Neuron (in vitro differentiated cells): ENCODE data around the gene ULBP3.
A peak's percentile ranks its signal among the peaks of the same experiment; 100 is the strongest.

Experiments used
- H2AFZ ChIP-seq: one replicate; pipeline ENCODE4 v1.6.1; 2013; ENCODE audit warnings: low read depth, mild to moderate bottlenecking, inconsistent platforms, low read length, moderate library complexity
- H3K27me3 ChIP-seq: one replicate; pipeline ENCODE4 v1.6.1; 2013; ENCODE audit warnings: low read length; ENCODE audit not compliant: insufficient read depth
- H3K36me3 ChIP-seq: one replicate; pipeline ENCODE4 v1.6.1; 2013; ENCODE audit warnings: low read length; ENCODE audit not compliant: insufficient read depth
- H3K4me1 ChIP-seq: one replicate; pipeline ENCODE4 v1.6.1; 2013; ENCODE audit warnings: low read length; ENCODE audit not compliant: insufficient read depth
- H3K4me3 ChIP-seq: 2 replicates; pipeline ENCODE4 v1.5.1; 2013; ENCODE audit warnings: mild to moderate bottlenecking, low read length, moderate library complexity
- H3K9me3 ChIP-seq: one replicate; pipeline ENCODE4 v1.6.1; 2013; ENCODE audit warnings: low read length

Gene ULBP3

GRCh38 chr6:150048099-150048498 is 20.8 kb downstream of the ULBP3 start:
- peaks cover 12% of the 10 kb centered on the region for H3K4me1 ChIP-seq
- no peak overlapping the region for H2AFZ ChIP-seq
- H3K27me3 ChIP-seq, result peaks cover 4% of the 10 kb centered on the region
- H3K4me3 ChIP-seq, result no peak overlapping the region
- H3K9me3 ChIP-seq, result no peaks in the 10 kb centered on the region
- no peaks in the 10 kb centered on the region for H3K36me3 ChIP-seq

- no peak overlapping the region for H3K4me3 ChIP-seq
- peaks cover 12% of the 10 kb centered on the region for H3K4me1 ChIP-seq
- H2AFZ ChIP-seq, result no peak overlapping the region
- peaks cover 12% of the 10 kb centered on the region for H3K27me3 ChIP-seq
- no peaks in the 10 kb centered on the region for H3K36me3 ChIP-seq
- no peaks in the 10 kb centered on the region for H3K9me3 ChIP-seq
Observed at GRCh38 chr6:150046943-150047342, 22.0 kb downstream of the ULBP3 start.

GRCh38 chr6:150044621-150045145 is 24.2 kb downstream of the ULBP3 start:
- Histone ChIP-seq H3K36me3 (no peaks in the 10 kb centered on the region), H3K9me3 (no peaks in the 10 kb centered on the region), H2AFZ (no peak overlapping the region), H3K4me1 (peaks cover 5% of the 10 kb centered on the region), H3K27me3 (peaks cover 33% of the 10 kb centered on the region), H3K4me3 (no peak overlapping the region)

GRCh38 chr6:150043501-150044412 is 25.2 kb downstream of the ULBP3 start:
- Histone ChIP-seq H3K27me3 (peaks cover 42% of the 10 kb centered on the region), H2AFZ (no peak overlapping the region), H3K36me3 (no peaks in the 10 kb centered on the region), H3K4me1 (peaks cover 5% of the 10 kb centered on the region), H3K9me3 (no peaks in the 10 kb centered on the region), H3K4me3 (no peak overlapping the region)

GRCh38 chr6:150043096-150043495 is 25.8 kb downstream of the ULBP3 start:
- no peaks in the 10 kb centered on the region for H3K36me3 ChIP-seq
- peaks cover 49% of the 10 kb centered on the region for H3K27me3 ChIP-seq
- H3K4me3 ChIP-seq, result no peak overlapping the region
- H3K4me1 ChIP-seq, result peaks cover 7% of the 10 kb centered on the region
- no peak overlapping the region for H2AFZ ChIP-seq
- no peaks in the 10 kb centered on the region for H3K9me3 ChIP-seq

GRCh38 chr6:150038202-150039062 is 30.5 kb downstream of the ULBP3 start:
- Histone ChIP-seq H3K27me3 (peaks cover 83% of the 10 kb centered on the region), H3K4me1 (peaks cover 23% of the 10 kb centered on the region), H3K9me3 (peaks cover 5% of the 10 kb centered on the region), H3K4me3 (no peak overlapping the region), H3K36me3 (no peaks in the 10 kb centered on the region), H2AFZ (peak overlapping the region; percentile 28)

GRCh38 chr6:150037526-150038201 is 31.3 kb downstream of the ULBP3 start:
- Histone ChIP-seq H3K9me3 (peaks cover 5% of the 10 kb centered on the region), H2AFZ (peak overlapping the region; percentile 28), H3K36me3 (no peaks in the 10 kb centered on the region), H3K4me1 (peaks cover 23% of the 10 kb centered on the region), H3K27me3 (peaks cover 84% of the 10 kb centered on the region), H3K4me3 (peak overlapping the region; percentile 13)

- peaks cover 80% of the 10 kb centered on the region for H3K27me3 ChIP-seq
Observed at GRCh38 chr6:150036081-150036480, 32.8 kb downstream of the ULBP3 start.

GRCh38 chr6:150033207-150033771 is 35.6 kb downstream of the ULBP3 start:
- H3K4me1 ChIP-seq, result peaks cover 23% of the 10 kb centered on the region
- no peaks in the 10 kb centered on the region for H3K36me3 ChIP-seq
- no peak overlapping the region for H2AFZ ChIP-seq
- peaks cover 7% of the 10 kb centered on the region for H3K9me3 ChIP-seq
- H3K27me3 ChIP-seq, result peaks cover 74% of the 10 kb centered on the region
- no peak overlapping the region for H3K4me3 ChIP-seq

More at GRCh38 chr6:150036081-150036480, 32.8 kb downstream of the ULBP3 start:
- Histone ChIP-seq H3K36me3 (no peaks in the 10 kb centered on the region), H3K4me3 (no peak overlapping the region), H3K4me1 (peaks cover 23% of the 10 kb centered on the region), H3K9me3 (peaks cover 5% of the 10 kb centered on the region), H2AFZ (no peak overlapping the region)

- Histone ChIP-seq H3K9me3 (peaks cover 7% of the 10 kb centered on the region), H3K4me1 (peaks cover 16% of the 10 kb centered on the region), H3K36me3 (no peaks in the 10 kb centered on the region), H3K27me3 (peaks cover 73% of the 10 kb centered on the region), H3K4me3 (no peak overlapping the region), H2AFZ (no peak overlapping the region)
Observed at GRCh38 chr6:150032598-150032997, 36.3 kb downstream of the ULBP3 start.

- Histone ChIP-seq H3K4me3 (no peak overlapping the region), H3K36me3 (no peaks in the 10 kb centered on the region), H3K4me1 (no peaks in the 10 kb centered on the region), H2AFZ (no peak overlapping the region), H3K9me3 (peaks cover 4% of the 10 kb centered on the region), H3K27me3 (peaks cover 59% of the 10 kb centered on the region)
Observed at GRCh38 chr6:150030611-150031010, 38.3 kb downstream of the ULBP3 start.

- Histone ChIP-seq H3K4me3 (no peak overlapping the region), H3K4me1 (no peaks in the 10 kb centered on the region), H3K9me3 (peaks cover 2% of the 10 kb centered on the region), H3K36me3 (no peaks in the 10 kb centered on the region), H3K27me3 (peaks cover 52% of the 10 kb centered on the region), H2AFZ (no peak overlapping the region)
Observed at GRCh38 chr6:150029749-150030148, 39.2 kb downstream of the ULBP3 start.
